H1 (cell line): ENCODE results near the gene RANBP9. TPM values are rescaled to one million over a fixed set of nuclear protein-coding genes. Genes with fewer than 3 reads are reported as not detected.

Experiments used
- CBX8 ChIP-seq: fragments of 300-800, 300-1000 bp; sonication (generic); IDR thresholded peaks from 2 replicates; pipeline ENCODE4 v1.7.1; 2016; ENCODE audit warnings: low read depth, low read length, borderline replicate concordance
- CHD2 ChIP-seq: IDR thresholded peaks from 2 replicates; pipeline ENCODE4 v1.6.1; 2012; ENCODE audit warnings: low read length, improper control_type of control experiment
- HDAC2 ChIP-seq, 2 experiments: fragments of 300-600 bp in 1 of 2; sonication (generic) in 1 of 2; IDR thresholded peaks; 2 replicates each; pipeline ENCODE4 v1.6.1; 2011 to 2012; ENCODE audit warnings: low read depth in 2 of 2, low read length in 2 of 2, mild to moderate bottlenecking in 2 of 2, moderate library complexity in 2 of 2, borderline replicate concordance in 1 of 2, inconsistent platforms in 1 of 2
- KDM4A ChIP-seq: IDR thresholded peaks from one replicate; pipeline ENCODE4 v1.7.1; 2012; ENCODE audit warnings: low read depth, mild to moderate bottlenecking, moderate library complexity, low read length, inconsistent platforms; ENCODE audit not compliant: severe bottlenecking
- NANOG ChIP-seq: IDR thresholded peaks from 2 replicates; pipeline ENCODE4 v1.6.1; 2011; ENCODE audit warnings: low read length, low read depth, mild to moderate bottlenecking, inconsistent platforms; ENCODE audit not compliant: insufficient read depth, poor library complexity, severe bottlenecking
- polyA plus RNA-seq, 7 experiments: library from polyadenylated mRNA; depleted of rRNA in 3 of 7; stranded (reverse) in 5 of 7; unstranded in 2 of 7; fragments of >200 nt in 5 of 7; fragments of 200-250 nt in 2 of 7; gene quantifications; 1 replicate in 5 of 7; 2 replicates in 1 of 7; 4 replicates in 1 of 7; pipeline versions ENCODE4 v1.2.1 to v1.2.3, GENCODE V29; 2011 to 2013; ENCODE audit warnings: missing spikeins in 2 of 7, mixed read lengths in 2 of 7
- total RNA-seq: library from RNA; stranded (reverse); fragmentation: NEBNext Ultra II Directional; extraction: Animal tissue kit (Norgen Biotek cat#: 25700); gene quantifications from 2 replicates; pipeline ENCODE4 v1.2.1, GENCODE V29; 2021

Gene RANBP9
- total and polyA plus RNA-seq, 2 of the 8 experiments (the other 6 are each of a cell fraction or from before 2014, with no cell fraction given) = 13.0 to 36.7 TPM

GRCh38 chr6:13710552-13711323, 897 bp downstream of the RANBP9 start (continued):
- TF ChIP-seq CBX8 (no peak), CHD2 (no peak), HDAC2 (IDR thresholded peaks at IDR 0.05; ENCODE audit: borderline replicate concordance in 1 of 2, low read depth in 2 of 2, low read length in 2 of 2) (peak in 1 of 2 experiments; percentile 30; a peak in 1 of 4 replicates), KDM4A (peak; percentile 26), NANOG (no peak)
